ENCODE results near the gene PHETA2. TPM values are rescaled to one million over a fixed set of nuclear protein-coding genes. Genes with fewer than 3 reads are reported as not detected.
"Not testable (repeated sequence)": the region's sequence is repeated elsewhere in the genome, so short reads cannot be mapped to it uniquely, and the experiment has no call there.

Gene PHETA2
- polyA plus RNA-seq, 3 donors, result 7.9 to 14.5 (median 11.8) TPM

DNA sequence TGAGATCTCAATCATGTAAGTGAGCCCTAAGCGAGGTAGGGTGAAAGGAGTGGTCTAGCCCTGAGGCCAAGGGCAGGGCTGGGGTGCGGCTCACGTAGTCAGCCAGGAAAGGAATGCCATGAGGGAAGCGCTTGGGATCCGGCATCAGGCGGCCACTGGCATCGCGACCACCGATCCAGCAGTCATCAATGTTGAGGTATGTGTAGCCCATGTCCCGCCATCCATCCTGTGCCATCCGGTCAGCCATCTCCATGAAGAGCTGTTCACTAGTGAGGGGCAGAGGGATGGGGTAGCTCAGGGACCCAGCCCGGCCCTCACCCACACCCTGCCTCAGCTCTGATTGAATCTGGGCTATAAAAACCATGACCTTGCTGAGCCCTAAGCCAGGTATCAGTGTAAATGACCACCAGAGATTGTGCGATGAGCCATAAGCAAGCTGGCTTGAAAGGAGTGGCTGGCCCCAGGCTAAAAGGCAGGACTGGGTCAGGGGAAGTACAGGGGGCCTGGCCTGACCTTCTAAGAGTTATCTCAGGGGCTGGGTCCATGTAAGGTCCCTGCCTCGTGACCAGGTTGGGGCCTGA is 6.3 kb upstream of the PHETA2 start:
- WGBS, 3 donors, result 91 to 98% (median 97%) methylated on average over 14 of the region's 14 CpGs
- no peak overlapping the region for H3K27ac ChIP-seq (ENCODE audit: low read depth, low read length)

- no peak overlapping the region for H3K27ac ChIP-seq (ENCODE audit: low read depth, low read length)
- 91 to 95% (median 93%) methylated on average over 4 of the region's 4 CpGs for WGBS, 3 donors
Observed at GRCh38 chr22:42068291-42068690, 5.8 kb upstream of the PHETA2 start.

GRCh38 chr22:42069801-42070516 is 4.1 kb upstream of the PHETA2 start:
- H3K27ac ChIP-seq (ENCODE audit: low read depth, low read length), result no peak overlapping the region
- WGBS, 3 donors, result 14 to 30% (median 15%) methylated on average over 19 of the region's 19 CpGs

GRCh38 chr22:42070517-42071422 is 3.3 kb upstream of the PHETA2 start, which contains the start of gene NAGA:
Gene NAGA (minus strand): TSS chr22:42070812. CDS start chr22:42070297, 515 bp downstream.
- no peak within 1 kb of the TSS for H3K27ac ChIP-seq (ENCODE audit: low read depth, low read length)
- WGBS, 3 donors, result 0 to 1% (median 0%) methylated on average over 51 to 56 of the region's 56 CpGs

- 63 to 75% (median 75%) methylated on average over 7 of the region's 7 CpGs for WGBS, 3 donors
- not testable (repeated sequence) for H3K27ac ChIP-seq (ENCODE audit: low read depth, low read length)
Observed at GRCh38 chr22:42071508-42071907, 2.5 kb upstream of the PHETA2 start.

DNA sequence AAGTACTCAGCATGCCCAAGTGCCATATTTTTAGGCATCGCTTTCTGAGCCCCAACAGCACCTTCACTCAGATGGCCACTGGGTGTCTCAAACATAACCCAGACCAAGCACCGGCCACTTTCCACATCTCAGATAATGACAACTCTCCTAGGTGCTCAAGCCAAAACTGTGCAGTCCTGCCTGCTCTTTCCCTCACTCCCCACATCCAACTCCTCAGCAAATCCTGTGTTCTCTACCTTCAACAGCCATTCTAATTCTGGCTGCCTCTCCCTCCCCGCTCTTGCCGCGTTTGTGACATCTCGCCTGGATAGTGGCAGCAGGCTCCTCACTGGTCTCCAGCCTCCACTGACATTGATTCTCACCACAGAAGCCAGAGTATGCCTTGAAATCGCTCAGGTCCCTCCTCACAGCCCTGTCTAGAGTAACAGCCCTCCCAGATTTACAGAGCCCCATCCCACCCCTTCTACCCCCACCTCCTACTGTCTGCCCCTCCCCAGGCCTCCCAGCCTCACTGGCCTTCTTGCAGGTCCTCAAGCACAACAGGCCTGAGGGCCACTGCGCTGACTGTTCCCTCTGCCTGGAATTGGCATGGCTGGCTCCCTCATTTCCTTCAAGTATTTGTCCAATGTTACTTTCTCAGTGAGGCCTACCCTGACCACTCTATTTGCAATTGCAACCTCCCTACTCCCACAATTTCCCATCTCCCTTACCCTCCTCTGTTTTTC is 1.3 kb upstream of the PHETA2 start:
- H3K27ac ChIP-seq (ENCODE audit: low read depth, low read length), result no peak overlapping the region
- WGBS, 3 donors, result 81 to 95% (median 93%) methylated on average over 8 of the region's 8 CpGs

GRCh38 chr22:42073621-42074041 is 417 bp upstream of the PHETA2 start:
- H3K27ac ChIP-seq (ENCODE audit: low read depth, low read length), result no peak overlapping the region
- whole genome bisulfite sequencing, 3 donors, result 59 to 66% (median 60%) methylated on average over 12 to 14 of the region's 14 CpGs

DNA sequence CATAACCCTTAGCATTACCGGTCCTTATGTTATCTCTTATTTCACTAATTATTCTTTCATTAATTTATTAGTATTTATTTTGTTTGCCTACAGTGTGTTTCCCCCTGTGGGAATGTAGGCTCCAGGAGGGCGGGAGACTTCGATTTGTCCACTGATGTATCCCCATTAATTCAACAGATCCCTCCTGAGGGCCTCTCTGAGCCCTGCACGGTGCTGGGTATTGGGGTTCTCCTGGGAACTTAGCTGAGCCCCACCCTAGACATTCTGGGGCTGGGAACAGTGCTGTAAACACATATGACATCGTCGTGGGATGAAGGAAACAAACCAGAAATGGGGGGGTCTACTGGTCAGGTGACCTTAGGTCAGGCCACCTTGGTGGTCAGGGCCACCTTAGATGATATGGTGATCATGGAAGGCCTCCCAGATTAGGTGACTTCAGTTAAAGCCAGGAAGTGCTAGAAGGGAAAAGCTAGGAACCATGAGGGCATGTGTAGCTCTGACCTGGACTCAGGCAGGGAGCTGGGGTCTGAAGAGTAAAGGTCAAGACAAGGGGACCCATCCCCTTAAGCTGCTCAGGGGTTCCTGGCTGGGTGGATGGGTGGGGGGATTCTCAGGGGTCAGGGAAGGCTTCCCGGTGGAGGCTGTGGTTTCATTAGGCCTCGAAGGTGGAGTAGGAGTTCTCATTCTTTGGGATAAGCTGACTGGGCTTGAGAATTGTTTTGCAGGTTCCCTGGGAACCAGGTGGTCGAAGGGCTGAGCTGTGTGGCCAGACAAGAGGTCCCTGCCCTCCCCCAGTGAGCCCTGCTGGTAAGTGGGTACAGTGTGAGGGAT is 1.0 kb downstream of the PHETA2 start:
- H3K27ac ChIP-seq (ENCODE audit: low read depth, low read length), result no peak overlapping the region
- 58 to 62% (median 60%) methylated on average over 9 of the region's 9 CpGs for WGBS, 3 donors

DNA sequence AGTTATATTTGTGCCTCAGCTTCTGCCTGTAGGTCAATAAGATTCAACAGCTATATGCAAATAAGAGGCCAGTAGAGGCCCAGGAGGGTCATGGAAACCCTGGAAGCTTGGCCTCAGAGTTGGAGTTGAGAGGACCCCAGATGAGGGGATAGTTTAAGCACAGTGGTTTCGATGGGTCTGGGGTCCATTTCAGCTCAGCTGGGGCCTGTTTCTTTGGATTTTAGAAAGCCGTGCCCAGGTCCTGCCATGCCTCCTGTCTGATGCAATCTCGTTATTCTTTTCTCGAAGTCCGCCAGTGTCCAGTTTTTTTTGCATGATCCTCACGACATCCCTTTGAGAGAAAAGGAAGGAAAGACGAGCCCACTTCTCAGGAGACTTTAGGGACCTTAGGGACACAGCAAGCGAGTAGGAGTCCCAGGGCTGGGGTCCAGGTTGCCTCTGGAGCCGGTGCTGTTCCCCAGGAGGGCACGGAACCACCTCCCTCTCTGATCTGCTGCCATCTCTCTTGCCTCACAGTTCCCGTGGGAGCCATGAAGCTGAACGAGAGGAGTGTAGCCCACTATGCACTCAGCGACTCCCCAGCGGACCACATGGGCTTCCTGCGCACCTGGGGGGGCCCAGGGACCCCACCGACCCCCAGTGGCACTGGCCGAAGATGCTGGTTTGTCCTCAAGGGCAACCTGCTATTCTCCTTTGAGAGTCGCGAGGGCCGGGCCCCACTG is 2.9 kb downstream of the PHETA2 start:
- WGBS, 3 donors, result 84 to 90% (median 89%) methylated on average over 17 to 20 of the region's 20 CpGs
- H3K27ac ChIP-seq (ENCODE audit: low read depth, low read length), result no peak overlapping the region

GRCh38 chr22:42077486-42078125 is 3.6 kb downstream of the PHETA2 start:
- 88 to 91% (median 89%) methylated on average over 20 to 21 of the region's 21 CpGs for WGBS, 3 donors
- no peak overlapping the region for H3K27ac ChIP-seq (ENCODE audit: low read depth, low read length)

GRCh38 chr22:42078469-42079318 is 4.6 kb downstream of the PHETA2 start:
- peak overlapping the region; percentile 80 for H3K27ac ChIP-seq (ENCODE audit: low read depth, low read length)
- 16 to 45% (median 41%) methylated on average over 24 of the region's 24 CpGs for WGBS, 3 donors

GRCh38 chr22:42079319-42080251 is 5.5 kb downstream of the PHETA2 start, which contains the start of gene SMDT1:
Gene SMDT1 (plus strand): TSS chr22:42079700. CDS start chr22:42079769, 69 bp downstream.
- H3K27ac ChIP-seq (ENCODE audit: low read depth, low read length), result peak within 1 kb of the TSS; percentile 80
- WGBS, 3 donors, result 0 to 1% (median 0%) methylated on average over 67 to 71 of the region's 71 CpGs

DNA sequence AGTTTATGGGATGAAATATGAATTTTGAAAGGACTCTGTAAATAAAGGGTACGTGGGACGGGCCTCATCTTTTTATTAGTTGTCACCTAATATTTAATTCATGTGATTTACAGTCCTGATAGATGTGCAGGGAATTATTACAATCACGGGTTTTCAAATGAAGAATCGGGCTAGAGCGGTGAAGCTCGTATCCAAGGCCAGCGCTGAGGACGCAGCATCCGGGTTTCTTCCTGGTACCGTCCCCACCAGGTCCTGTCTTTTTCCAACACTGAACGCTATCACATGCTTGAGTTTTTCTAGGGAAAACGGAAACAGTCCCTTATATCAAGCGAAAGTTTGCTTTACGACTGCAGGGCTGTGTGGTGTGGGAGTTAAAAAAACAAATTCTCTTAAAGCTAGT is 6.2 kb downstream of the PHETA2 start:
- peak overlapping the region; percentile 38 for H3K27ac ChIP-seq (ENCODE audit: low read depth, low read length)
- 2 to 3% (median 3%) methylated on average over 14 of the region's 14 CpGs for WGBS, 3 donors

DNA sequence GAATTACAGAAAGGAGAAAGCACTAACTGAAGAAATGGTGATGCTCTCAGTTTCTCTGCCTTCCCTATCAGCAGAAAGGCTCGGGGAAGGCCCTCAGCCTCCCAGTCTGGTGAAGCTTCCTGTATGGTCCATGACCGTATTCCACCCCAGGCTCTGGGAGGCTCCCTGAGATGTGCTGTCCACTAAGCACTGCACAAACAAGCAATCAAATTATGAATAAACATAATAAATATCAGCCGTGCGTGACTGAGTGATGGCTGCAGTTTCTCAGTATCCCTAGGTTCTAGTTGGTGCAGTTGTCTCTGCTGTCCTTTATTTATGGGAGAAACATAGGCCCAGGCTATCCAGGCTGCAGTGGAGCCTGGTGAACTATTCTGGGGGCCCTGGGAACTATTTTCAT is 9.1 kb downstream of the PHETA2 start:
- WGBS, 3 donors, result 87 to 92% (median 91%) methylated on average over 4 of the region's 4 CpGs
- H3K27ac ChIP-seq (ENCODE audit: low read depth, low read length), result no peak overlapping the region

GRCh38 chr22:42084874-42085273 is 10.8 kb downstream of the PHETA2 start:
- 93 to 96% (median 96%) methylated on average over 8 of the region's 8 CpGs for WGBS, 3 donors
- no peak overlapping the region for H3K27ac ChIP-seq (ENCODE audit: low read depth, low read length)

Measured in adipose tissue (tissue), 3 donors.